Testis (tissue), 2 donors: Measurements from ENCODE around the gene DBNDD2.

ENCODE experiments used
- POLR2A ChIP-seq: fragments of 450-650 bp; IDR thresholded peaks from one replicate; pipeline ENCODE4 v1.6.1; 2017; ENCODE audit warnings: antibody characterized with exemption, mild to moderate bottlenecking, moderate library complexity
- TF ChIP-seq, protein P1 (sequence below), 3 experiments: fragments of 450-650 bp in 2 of 3; fragments of 200-600 bp in 1 of 3; sonication (generic) in 1 of 3; IDR thresholded peaks; one replicate each; pipeline ENCODE4 v1.5.1; 2016 to 2019; ENCODE audit warnings: antibody characterized with exemption in 3 of 3, mild to moderate bottlenecking in 2 of 3, moderate library complexity in 1 of 3

DNA sequence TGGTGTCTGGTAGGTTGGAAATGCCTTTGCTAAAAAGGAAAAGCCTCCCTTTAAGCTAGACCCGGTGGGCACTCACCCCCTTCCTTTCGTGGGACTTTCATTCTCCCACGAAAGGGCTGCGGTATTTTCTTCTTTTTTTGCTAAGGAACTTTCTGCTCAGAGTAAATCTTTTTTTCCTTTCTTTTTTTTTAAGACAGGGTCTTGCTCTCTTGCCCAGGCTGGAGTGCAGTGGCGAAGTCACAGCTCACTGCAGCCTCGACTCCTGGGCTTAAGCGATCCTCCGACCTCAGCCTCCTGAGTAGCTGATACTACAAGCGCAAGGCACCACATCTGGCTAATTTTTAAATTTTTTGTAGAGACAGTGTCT lies 34.0 kb upstream of the DBNDD2 start:
- TF ChIP-seq, protein P1, sequence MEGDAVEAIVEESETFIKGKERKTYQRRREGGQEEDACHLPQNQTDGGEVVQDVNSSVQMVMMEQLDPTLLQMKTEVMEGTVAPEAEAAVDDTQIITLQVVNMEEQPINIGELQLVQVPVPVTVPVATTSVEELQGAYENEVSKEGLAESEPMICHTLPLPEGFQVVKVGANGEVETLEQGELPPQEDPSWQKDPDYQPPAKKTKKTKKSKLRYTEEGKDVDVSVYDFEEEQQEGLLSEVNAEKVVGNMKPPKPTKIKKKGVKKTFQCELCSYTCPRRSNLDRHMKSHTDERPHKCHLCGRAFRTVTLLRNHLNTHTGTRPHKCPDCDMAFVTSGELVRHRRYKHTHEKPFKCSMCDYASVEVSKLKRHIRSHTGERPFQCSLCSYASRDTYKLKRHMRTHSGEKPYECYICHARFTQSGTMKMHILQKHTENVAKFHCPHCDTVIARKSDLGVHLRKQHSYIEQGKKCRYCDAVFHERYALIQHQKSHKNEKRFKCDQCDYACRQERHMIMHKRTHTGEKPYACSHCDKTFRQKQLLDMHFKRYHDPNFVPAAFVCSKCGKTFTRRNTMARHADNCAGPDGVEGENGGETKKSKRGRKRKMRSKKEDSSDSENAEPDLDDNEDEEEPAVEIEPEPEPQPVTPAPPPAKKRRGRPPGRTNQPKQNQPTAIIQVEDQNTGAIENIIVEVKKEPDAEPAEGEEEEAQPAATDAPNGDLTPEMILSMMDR (IDR thresholded peaks at IDR 0.05): no peak
- no peak for TF ChIP-seq POLR2A
